Measurements from ENCODE around the gene LENEP.

The LENEP gene

GRCh38 chr1:154993572-154994268, at the start of gene LENEP:
Gene LENEP (plus strand): TSS chr1:154993586. CDS start chr1:154993608, 22 bp downstream.
- Mint-ChIP-seq H3K36me3 (peaks cover 5% of the 10 kb centered on the region), H3K27me3 (peaks cover 2% of the 10 kb centered on the region), H3K9me3 (ENCODE audit: low read depth) (no peaks in the 10 kb centered on the region), H3K27ac (no peak within 1 kb of the TSS), H3K4me3 (no peak within 1 kb of the TSS), H3K4me1 (ENCODE audit: low read depth) (peaks cover 24% of the 10 kb centered on the region)

DNA sequence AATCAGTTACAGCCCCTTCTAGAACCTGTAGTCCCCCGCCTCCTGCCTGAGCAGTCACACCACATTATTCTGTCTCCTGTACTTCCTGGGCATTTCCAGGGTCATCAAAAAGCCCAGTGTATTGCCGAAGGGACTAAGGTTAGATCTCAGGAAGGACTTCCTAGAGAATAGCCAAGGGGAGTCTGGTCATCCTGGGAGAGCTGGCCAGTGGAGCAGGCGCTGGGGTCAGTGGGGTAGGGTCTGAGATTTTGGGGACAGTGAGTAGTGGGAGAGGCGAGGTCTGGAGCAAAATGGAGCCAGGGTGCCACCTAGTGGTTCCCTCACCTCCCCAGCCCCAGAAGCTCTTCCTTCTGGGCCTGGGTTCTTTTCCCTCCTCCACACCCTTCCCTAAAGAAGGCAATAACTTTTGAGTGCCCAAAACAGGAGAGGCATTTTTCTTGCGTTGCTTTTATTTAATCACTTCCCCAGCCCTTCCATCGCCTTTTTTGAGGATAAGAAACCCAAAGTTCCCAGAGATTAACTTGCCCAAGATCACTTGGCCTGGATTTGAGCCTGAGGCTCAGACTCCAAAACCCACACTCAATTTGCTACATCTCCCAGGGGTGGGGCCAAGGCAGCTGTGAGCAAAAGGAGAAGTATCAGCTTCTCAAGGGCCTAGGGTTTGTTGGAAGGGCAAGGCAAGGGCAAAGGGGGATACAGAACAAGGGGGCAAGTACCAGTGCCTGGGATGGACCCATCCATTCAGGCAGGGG, 49.6 kb upstream of the LENEP start:
- Mint-ChIP-seq H3K4me1 (ENCODE audit: low read depth) (peaks cover 51% of the 10 kb centered on the region), H3K27ac (peak overlapping the region; percentile 64), H3K27me3 (no peaks in the 10 kb centered on the region), H3K36me3 (peaks cover 2% of the 10 kb centered on the region), H3K9me3 (ENCODE audit: low read depth) (no peaks in the 10 kb centered on the region), H3K4me3 (no peak overlapping the region)

GRCh38 chr1:154944401-154945159, 48.8 kb upstream of the LENEP start:
- H3K9me3 Mint-ChIP-seq (ENCODE audit: low read depth): no peaks in the 10 kb centered on the region
- no peak overlapping the region for H3K4me3 Mint-ChIP-seq
- peak overlapping the region; percentile 64 for H3K27ac Mint-ChIP-seq
- H3K27me3 Mint-ChIP-seq: no peaks in the 10 kb centered on the region
- peaks cover 49% of the 10 kb centered on the region for H3K4me1 Mint-ChIP-seq (ENCODE audit: low read depth)
- peaks cover 2% of the 10 kb centered on the region for H3K36me3 Mint-ChIP-seq

- Mint-ChIP-seq H3K27me3 (no peaks in the 10 kb centered on the region), H3K9me3 (ENCODE audit: low read depth) (no peaks in the 10 kb centered on the region), H3K4me1 (ENCODE audit: low read depth) (peaks cover 45% of the 10 kb centered on the region), H3K36me3 (peaks cover 2% of the 10 kb centered on the region), H3K27ac (no peak overlapping the region), H3K4me3 (no peak overlapping the region)
Measured at GRCh38 chr1:154945160-154945961, 48.0 kb upstream of the LENEP start.

DNA sequence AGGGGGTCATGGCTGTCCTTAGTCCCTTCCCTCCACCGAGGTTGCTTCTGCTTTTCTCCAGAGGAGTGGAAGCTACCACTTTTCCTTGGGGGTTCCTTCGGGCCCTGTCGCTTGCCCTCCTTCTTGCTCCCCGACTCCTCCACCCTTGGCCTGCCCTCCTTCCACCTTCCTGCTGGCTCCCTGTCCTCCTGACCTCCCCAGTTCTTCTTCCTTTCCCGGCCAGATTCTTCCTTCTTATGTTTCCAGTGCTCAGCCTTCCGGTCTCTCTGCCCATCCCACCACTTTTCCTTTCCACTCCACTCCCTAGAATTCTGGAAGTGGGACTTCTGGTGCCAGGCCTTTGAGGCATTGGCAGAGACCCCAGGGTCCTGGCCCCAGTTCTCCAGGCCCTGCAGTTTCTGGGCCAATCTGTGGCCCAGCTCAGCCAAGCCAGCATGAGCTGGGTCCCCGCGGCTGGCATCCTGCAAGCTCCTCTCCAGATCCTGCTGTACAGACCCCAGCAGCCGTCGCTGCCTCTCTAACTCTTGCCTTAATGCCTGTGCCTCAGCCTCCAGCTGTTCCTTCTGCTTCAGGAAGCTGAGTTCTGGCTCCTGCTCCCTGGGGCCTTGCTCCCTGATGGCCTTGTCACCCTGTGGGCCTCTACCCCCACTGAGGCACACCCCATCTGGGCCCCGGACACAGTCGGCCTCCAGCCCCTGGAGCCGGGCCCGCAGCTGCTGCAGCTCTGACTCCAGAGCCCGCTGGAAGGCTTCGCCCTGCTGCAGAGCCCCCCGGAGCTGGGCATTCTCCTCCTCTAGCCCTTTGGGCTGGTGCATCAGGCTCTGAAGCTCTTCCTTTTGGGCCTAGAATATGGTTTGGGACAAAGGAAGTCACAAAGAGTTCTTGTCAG, 47.2 kb upstream of the LENEP start:
- H3K36me3 Mint-ChIP-seq: peaks cover 2% of the 10 kb centered on the region
- no peaks in the 10 kb centered on the region for H3K9me3 Mint-ChIP-seq (ENCODE audit: low read depth)
- no peak overlapping the region for H3K4me3 Mint-ChIP-seq
- H3K27me3 Mint-ChIP-seq: no peaks in the 10 kb centered on the region
- peaks cover 44% of the 10 kb centered on the region for H3K4me1 Mint-ChIP-seq (ENCODE audit: low read depth)
- H3K27ac Mint-ChIP-seq: peak overlapping the region; percentile 28

DNA sequence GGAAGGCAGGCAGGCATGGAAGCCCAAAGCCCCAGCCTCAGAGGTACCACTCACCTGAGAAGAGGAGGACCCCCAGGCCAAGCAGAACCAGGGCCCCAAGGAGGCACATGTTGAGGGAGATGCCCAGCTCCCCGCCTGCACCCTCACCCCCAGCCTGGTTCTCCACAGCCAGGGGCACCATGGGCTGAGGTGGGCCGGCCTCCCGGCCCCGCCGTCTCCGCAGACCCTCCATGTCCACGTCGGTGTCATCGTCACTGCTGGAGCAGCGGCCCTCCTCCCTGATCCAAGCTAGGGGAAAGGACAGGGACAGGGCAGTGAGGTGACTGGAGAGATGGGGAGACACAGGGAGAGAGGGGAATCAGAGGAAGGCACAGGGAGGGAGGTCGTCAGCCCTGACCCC, 45.3 kb upstream of the LENEP start:
- no peak overlapping the region for H3K27ac Mint-ChIP-seq
- no peak overlapping the region for H3K4me3 Mint-ChIP-seq
- no peaks in the 10 kb centered on the region for H3K27me3 Mint-ChIP-seq
- H3K4me1 Mint-ChIP-seq (ENCODE audit: low read depth): peaks cover 47% of the 10 kb centered on the region
- peaks cover 4% of the 10 kb centered on the region for H3K36me3 Mint-ChIP-seq
- no peaks in the 10 kb centered on the region for H3K9me3 Mint-ChIP-seq (ENCODE audit: low read depth)

- Mint-ChIP-seq H3K27me3 (no peaks in the 10 kb centered on the region), H3K9me3 (ENCODE audit: low read depth) (no peaks in the 10 kb centered on the region), H3K4me1 (ENCODE audit: low read depth) (peaks cover 73% of the 10 kb centered on the region), H3K4me3 (peak overlapping the region; percentile 94), H3K27ac (peak overlapping the region; percentile 91), H3K36me3 (peaks cover 4% of the 10 kb centered on the region)
Measured at GRCh38 chr1:154951901-154952657, 41.3 kb upstream of the LENEP start.

DNA sequence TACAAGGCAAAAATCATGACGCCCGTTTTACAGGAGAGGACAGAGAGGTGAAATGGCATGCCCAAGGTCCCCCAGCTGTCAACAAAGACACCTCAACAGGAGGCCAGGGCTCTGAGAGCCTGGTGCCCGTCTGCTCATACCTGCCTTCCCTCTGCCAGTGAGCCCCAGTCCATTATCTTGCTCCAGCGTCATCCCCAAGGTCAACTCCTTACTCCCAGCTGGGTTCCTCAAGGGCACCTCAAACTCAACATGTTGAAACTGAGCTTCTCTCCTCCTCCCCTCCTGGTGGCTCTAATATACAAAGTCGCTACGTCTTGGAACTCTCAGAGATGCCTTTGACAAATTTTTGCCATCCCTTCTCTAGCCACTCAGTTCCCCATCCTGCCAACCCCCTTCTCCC, 40.7 kb upstream of the LENEP start:
- Mint-ChIP-seq H3K27me3 (no peaks in the 10 kb centered on the region), H3K9me3 (ENCODE audit: low read depth) (no peaks in the 10 kb centered on the region), H3K4me1 (ENCODE audit: low read depth) (peaks cover 75% of the 10 kb centered on the region), H3K4me3 (peak overlapping the region; percentile 94), H3K27ac (peak overlapping the region; percentile 91), H3K36me3 (peaks cover 4% of the 10 kb centered on the region)

- Mint-ChIP-seq H3K4me1 (ENCODE audit: low read depth) (peaks cover 74% of the 10 kb centered on the region), H3K36me3 (peaks cover 4% of the 10 kb centered on the region), H3K4me3 (peak overlapping the region; percentile 94), H3K27ac (peak overlapping the region; percentile 91), H3K27me3 (no peaks in the 10 kb centered on the region), H3K9me3 (ENCODE audit: low read depth) (no peaks in the 10 kb centered on the region)
Measured at GRCh38 chr1:154953611-154954038, 39.8 kb upstream of the LENEP start.

DNA sequence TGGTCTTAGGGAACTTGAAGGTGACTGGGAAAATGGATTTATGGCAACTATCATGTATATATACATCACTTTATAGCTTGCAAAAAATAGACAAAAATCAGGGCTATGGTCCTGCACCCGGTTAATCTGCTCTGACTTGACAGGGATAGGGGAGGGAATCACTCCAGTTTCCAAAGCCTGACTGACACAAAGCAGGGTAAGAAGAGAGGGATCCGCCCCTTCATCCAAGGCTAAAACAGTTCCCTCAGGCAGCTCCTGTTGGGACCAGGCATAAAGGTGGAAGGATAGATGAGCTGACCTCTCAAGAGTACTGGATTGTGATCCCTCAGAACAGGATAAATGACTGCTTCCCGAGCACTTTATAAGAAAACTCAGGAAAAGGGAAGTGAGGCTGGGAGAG, 38.8 kb upstream of the LENEP start:
- peaks cover 70% of the 10 kb centered on the region for H3K4me1 Mint-ChIP-seq (ENCODE audit: low read depth)
- peak overlapping the region; percentile 94 for H3K4me3 Mint-ChIP-seq
- H3K27me3 Mint-ChIP-seq: no peaks in the 10 kb centered on the region
- H3K36me3 Mint-ChIP-seq: peaks cover 2% of the 10 kb centered on the region
- peak overlapping the region; percentile 91 for H3K27ac Mint-ChIP-seq
- no peaks in the 10 kb centered on the region for H3K9me3 Mint-ChIP-seq (ENCODE audit: low read depth)

- Mint-ChIP-seq H3K4me1 (ENCODE audit: low read depth) (peaks cover 70% of the 10 kb centered on the region), H3K36me3 (peaks cover 2% of the 10 kb centered on the region), H3K9me3 (ENCODE audit: low read depth) (no peaks in the 10 kb centered on the region), H3K27ac (peak overlapping the region; percentile 91), H3K27me3 (no peaks in the 10 kb centered on the region), H3K4me3 (peak overlapping the region; percentile 94)
Measured at GRCh38 chr1:154955039-154955717, 38.2 kb upstream of the LENEP start.

- H3K27ac Mint-ChIP-seq: peak within 1 kb of the TSS; percentile 91
- no peaks in the 10 kb centered on the region for H3K9me3 Mint-ChIP-seq (ENCODE audit: low read depth)
- peaks cover 2% of the 10 kb centered on the region for H3K36me3 Mint-ChIP-seq
- H3K27me3 Mint-ChIP-seq: no peaks in the 10 kb centered on the region
- H3K4me1 Mint-ChIP-seq (ENCODE audit: low read depth): peaks cover 69% of the 10 kb centered on the region
- peak within 1 kb of the TSS; percentile 94 for H3K4me3 Mint-ChIP-seq
Measured at GRCh38 chr1:154955718-154956543, 37.5 kb upstream of the LENEP start, which contains the start of gene PBXIP1. Gene PBXIP1 (minus strand): TSS chr1:154956099. CDS start chr1:154953721, 2,378 bp downstream.

All from activated naive CD8-positive, alpha-beta T cell (primary cell).